ENCODE results near the gene XYLB. TPM values are rescaled to one million over a fixed set of nuclear protein-coding genes. Genes with fewer than 3 reads are reported as not detected.
"Not testable (repeated sequence)": the region's sequence is repeated elsewhere in the genome, so short reads cannot be mapped to it uniquely, and the experiment has no call there.

Gene XYLB
- total and polyA plus RNA-seq, 10 donors, result 0.33 to 12.3 (median 2.1) TPM

GRCh38 chr3:38421679-38422336, 75.2 kb downstream of the XYLB start:
- 78 to 91% (median 89%) methylated on average over 7 of the region's 7 CpGs for WGBS, 5 donors
- Histone ChIP-seq H3K4me1 (peaks cover 0 to 6% (median 0%) of the 10 kb centered on the region in 6 donors), H3K27ac (no peak overlapping the region), H3K4me3 (no peak overlapping the region), H3K27me3 (replicated peaks in 1 of 7) (no peaks in the 10 kb centered on the region), H3K36me3 (no peaks in the 10 kb centered on the region), H3K9me3 (no peaks in the 10 kb centered on the region)
- TF ChIP-seq POLR2AphosphoS5 (IDR thresholded peaks at IDR 0.05), result no peak
- no peak for TF ChIP-seq CTCF (IDR thresholded peaks at IDR 0.05 in 8 of 11, conservative IDR thresholded peaks at IDR 0.05 in 3 of 11)
- no peak for TF ChIP-seq POLR2A (IDR thresholded peaks at IDR 0.05)
- intact Hi-C loops (cut with DNase I; ENCODE audit: low total_unique reads), result no loop called here
- DNase-seq, result no peak

- WGBS, 5 donors, result 42 to 68% (median 56%) methylated on average over 6 of the region's 6 CpGs
- H3K36me3 ChIP-seq; intact Hi-C loops (cut with DNase I; ENCODE audit: low total_unique reads); H3K27ac ChIP-seq; H3K4me3 ChIP-seq; H3K27me3 ChIP-seq (replicated peaks in 1 of 7); DNase-seq; H3K9me3 ChIP-seq: not testable (repeated sequence)
- peaks cover 0 to 15% (median 0%) of the 10 kb centered on the region in 6 donors for H3K4me1 ChIP-seq
These were observed 80.3 kb downstream of the XYLB start for GRCh38 chr3:38426798-38427426.

DNA sequence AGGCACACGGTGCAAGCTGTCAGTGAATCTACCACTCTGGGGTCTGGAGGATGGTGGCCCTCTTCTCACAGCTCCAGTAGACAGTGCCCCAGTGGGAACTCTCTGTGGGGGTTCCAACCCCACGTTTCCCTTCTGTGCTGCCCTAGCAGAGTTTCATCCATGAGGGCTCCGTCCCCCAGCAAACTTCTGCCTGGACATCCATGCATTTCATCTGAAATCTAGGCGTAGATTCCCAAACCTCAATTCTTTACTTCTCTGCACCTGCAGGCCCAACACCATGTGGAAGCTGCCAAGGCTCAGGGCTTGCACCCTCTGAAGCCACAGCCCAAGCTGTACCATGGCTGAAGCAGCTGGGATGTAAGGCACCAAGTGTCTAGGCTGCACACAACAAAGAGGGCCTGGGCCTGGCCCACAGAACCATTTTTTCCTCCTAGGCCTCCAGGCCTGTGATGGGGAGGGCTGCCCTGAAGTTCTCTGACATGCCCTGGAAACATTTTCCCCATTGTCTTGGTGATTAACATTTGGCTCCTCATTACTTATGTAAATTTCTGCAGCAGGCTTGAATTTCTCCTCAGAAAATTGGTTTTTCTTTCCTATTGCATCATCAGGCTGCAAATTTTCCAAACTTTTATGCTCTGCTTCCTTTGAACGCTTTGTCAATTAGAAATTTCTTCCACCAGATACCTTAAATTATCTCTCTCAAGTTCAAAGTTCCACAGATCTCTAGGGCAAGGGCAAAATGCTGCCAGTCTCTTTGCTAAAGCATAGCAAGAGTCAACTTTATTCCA, 86.5 kb downstream of the XYLB start:
- H3K36me3 ChIP-seq; H3K4me1 ChIP-seq; H3K4me3 ChIP-seq; H3K27me3 ChIP-seq (replicated peaks in 1 of 7); DNase-seq; intact Hi-C loops (cut with DNase I; ENCODE audit: low total_unique reads); H3K27ac ChIP-seq: not testable (repeated sequence)
- H3K9me3 ChIP-seq, result peaks cover 11 to 67% (median 58%) of the 10 kb centered on the region in 8 donors
- WGBS, 5 donors, result 80 to 99% (median 89%) methylated on average over 5 of the region's 5 CpGs

- H3K4me3 ChIP-seq; H3K4me1 ChIP-seq; H3K27ac ChIP-seq; H3K27me3 ChIP-seq (replicated peaks in 1 of 7); H3K36me3 ChIP-seq; DNase-seq; intact Hi-C loops (cut with DNase I; ENCODE audit: low total_unique reads): not testable (repeated sequence)
- H3K9me3 ChIP-seq, result peaks cover 11 to 73% (median 63%) of the 10 kb centered on the region in 8 donors
- WGBS, 5 donors, result 74 to 87% (median 84%) methylated on average over 2 of the region's 2 CpGs
These were observed 87.1 kb downstream of the XYLB start for GRCh38 chr3:38433661-38434060.

DNA sequence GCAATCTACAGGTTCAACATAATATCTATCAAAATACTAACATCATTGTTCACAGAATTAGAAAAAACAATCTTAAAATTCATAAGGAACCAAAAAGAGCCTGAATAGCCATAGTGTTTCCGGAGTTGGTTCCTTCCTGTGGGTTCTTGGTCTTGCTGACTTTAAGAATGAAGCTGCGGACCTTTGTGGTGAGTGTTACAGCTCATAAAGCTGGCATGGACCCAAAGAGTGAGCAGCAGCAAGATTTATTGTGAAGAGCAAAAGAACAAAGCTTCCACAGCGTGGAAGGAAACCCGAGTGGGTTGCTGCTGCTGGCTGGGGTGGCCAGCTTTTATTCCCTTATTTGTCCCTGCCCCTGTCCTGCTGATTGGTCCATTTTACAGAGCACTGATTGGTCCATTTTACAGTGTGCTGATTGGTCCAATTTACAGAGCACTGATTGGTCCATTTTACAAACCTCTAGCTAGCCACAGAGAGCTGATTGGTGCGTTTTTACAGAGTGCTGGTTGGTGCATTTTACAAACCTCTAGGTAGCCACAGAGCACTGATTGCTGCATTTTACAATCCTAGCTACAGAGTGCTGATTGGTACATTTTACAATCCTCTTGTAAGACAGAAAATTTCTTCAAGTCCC, 92.0 kb downstream of the XYLB start:
- H3K27ac ChIP-seq; H3K4me1 ChIP-seq; H3K36me3 ChIP-seq; H3K4me3 ChIP-seq; intact Hi-C loops (cut with DNase I; ENCODE audit: low total_unique reads); DNase-seq; H3K27me3 ChIP-seq (replicated peaks in 1 of 7): not testable (repeated sequence)
- WGBS, 5 donors, result 23 to 35% (median 32%) methylated on average over 5 of the region's 5 CpGs
- peaks cover 5 to 63% (median 53%) of the 10 kb centered on the region in 8 donors for H3K9me3 ChIP-seq

DNA sequence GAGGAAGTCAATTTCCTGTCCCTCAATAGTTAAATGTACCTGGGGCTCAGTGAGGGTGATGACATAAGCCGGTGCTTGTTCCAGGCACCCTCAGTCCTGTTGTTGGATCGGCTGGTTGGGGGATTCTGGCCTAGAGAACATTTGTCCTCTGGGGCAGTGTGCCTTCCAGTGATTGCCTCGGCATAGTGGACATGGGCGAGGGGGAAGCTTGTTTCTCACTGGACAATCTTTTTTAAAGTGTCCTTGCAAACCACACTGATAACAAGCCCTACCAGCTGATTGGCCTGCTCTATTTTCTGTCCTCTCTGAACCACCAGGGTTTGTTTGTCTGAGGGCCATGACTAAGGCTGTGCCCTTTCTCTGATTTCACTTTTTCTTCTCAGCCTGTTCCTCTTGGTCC, 96.6 kb downstream of the XYLB start:
- peaks cover 0 to 25% (median 13%) of the 10 kb centered on the region in 8 donors for H3K9me3 ChIP-seq
- H3K4me3 ChIP-seq; H3K4me1 ChIP-seq; intact Hi-C loops (cut with DNase I; ENCODE audit: low total_unique reads); H3K27me3 ChIP-seq (replicated peaks in 1 of 7); H3K27ac ChIP-seq; H3K36me3 ChIP-seq; DNase-seq: not testable (repeated sequence)
- 63 to 87% (median 80%) methylated on average over 4 of the region's 4 CpGs for WGBS, 5 donors
